Suppressor macrophage treated with lipopolysaccharide for 4 hours (primary cell): ENCODE data around the gene POLR2E.
"Not testable (repeated sequence)": the region's sequence is repeated elsewhere in the genome, so short reads cannot be mapped to it uniquely, and the experiment has no call there.

ENCODE experiments used
- DNase-seq: peaks from one replicate; pipeline ENCODE4 v3.0.0-alpha.2; 2020

POLR2E gene

DNA sequence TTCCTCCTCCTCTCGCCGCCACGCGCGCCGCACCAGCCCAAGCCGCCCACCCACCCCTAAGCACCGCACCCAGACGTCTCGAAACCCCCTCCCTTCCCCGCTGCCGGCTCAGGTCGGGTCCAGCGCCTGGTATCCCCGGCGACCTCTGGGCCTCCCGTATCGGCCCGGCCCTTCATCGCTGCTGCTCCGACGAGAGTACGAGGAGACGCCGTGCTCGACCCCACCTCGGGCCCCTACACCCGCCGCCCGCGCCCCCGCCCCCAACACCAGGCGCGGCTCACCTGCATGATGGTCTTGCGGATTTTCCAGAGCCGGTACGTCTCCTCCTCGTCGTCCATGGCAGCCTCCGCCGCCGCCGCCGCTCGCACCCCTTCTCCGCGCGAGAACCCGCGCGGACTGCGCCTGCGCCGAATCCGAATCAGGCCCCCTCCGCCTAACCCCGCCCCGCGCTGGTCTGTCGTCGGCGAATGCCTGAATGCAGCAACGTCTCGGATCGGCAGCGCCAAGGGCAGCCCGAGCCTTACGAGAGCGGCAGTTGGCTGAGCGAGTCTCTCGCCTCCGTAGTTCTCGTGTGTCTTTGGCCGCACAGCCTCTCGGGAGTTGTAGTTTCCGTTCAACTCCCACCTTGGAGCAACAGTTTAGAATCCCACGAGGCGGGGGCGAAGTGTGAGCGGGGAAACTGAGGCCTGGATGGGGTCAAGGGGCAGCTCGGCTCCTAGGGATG, at the start of gene POLR2E:
TSS of gene POLR2E (minus strand) at position 398 of the 724 bp plus-strand sequence. CDS start at position 338, 60 bp downstream.
- DNase-seq: peak; percentile 99

DNA sequence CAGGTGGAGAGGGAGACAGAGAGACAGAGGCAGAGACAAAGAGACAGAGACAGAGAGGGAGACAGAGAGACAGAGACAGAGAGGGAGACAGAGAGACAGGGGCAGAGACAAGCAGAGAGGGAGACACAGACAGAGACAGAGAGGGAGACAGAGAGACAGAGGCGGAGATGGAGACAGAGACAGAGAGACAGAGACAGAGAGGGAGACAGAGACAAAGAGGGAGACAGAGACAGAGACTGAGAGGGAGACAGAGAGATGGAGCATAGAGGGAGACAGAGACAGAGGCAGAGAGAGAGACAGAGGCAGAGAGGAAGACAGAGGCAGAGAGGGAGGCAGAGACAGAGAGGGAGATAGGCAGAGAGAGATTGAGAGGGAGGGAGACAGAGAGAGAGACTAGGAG, 49.6 kb upstream of the POLR2E start:
- DNase-seq: no peak

DNA sequence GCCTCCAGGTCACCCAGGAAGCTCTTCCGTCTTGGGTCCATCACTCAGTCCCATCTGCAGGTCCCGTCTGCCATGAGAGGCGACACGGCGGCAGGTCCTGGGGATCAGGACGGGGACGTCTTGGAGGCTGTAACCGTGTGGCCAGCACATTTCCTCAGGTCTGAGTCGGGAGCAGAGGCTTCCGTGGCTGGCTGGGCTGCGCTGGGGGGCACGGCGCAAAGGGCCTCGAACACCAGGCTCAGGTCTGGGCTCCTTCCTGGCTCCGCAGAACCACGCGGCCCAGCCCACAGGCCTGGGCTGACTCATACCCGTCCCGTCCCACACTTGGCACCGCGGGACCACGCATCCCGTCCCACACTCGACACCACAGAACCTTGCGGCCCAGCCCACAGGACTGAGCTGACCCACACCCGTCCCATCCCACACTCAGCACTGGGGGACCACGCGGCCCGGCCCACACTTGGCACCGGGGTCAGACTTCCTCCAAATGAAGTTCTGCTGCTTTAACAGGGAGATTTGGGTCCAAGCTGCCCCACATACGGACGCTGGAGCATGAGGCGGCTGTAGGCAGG, 48.7 kb upstream of the POLR2E start:
- no peak for DNase-seq

DNA sequence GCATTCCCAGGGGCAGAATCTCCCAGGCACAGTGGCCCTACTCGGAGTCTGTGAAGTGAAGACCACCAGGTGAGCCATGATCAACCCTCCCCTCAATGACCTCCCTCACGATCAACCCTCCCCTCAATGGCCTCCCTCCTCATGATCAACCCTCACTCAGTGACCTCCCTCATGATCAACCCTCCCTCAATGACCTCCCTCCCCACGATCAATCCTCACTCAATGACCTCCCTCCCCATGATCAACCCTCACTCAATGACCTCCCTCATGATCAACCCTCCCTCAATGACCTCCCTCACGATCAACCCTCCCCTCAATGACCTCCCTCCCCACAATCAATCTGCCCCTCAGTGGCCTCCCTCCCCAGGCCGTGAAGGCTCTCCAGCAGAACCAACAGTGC, 46.8 kb upstream of the POLR2E start:
- DNase-seq: no peak

GRCh38 chr19:1140272-1141027, 45.3 kb upstream of the POLR2E start:
- DNase-seq: no peak

DNA sequence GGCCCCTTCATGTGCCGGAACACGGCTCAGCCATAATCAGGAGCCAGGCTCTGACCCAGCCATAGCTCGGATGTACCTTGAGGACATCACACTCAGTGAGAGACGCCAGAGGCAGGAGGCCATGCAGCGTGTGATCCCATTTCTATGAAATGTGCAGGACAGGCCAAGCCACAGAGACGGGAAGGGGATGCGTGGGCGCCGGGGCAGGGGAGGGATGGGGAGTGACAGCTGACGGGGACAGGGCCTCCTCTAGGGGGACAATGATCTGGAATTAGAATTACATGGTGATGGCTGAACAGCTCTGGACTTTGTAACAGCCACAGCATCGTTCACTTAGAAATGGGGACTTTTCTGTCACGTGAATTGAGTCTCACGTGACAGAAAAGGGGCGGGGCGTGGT, 44.0 kb upstream of the POLR2E start:
- no peak for DNase-seq

DNA sequence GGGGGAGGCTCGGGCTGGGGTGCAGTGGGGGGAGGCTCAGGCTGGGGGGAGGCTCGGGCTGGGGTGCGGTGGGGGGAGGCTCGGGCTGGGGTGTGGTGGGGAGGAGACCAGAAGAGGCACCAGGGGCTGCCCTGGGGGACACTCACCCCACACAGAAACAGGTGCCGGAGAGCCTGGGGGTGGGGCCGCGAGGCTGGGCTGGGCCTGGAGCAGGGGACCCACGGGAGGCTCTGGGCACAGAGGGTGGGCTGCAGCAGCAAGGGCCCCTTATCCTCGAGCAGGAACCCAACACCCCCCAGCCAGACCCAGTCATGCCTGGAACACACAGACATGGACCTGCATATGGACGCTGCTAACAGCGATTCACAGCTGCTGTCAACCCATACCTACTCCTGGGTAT, 42.9 kb upstream of the POLR2E start:
- DNase-seq: no peak

GRCh38 chr19:1136621-1137317, 41.6 kb upstream of the POLR2E start:
- DNase-seq: no peak

DNA sequence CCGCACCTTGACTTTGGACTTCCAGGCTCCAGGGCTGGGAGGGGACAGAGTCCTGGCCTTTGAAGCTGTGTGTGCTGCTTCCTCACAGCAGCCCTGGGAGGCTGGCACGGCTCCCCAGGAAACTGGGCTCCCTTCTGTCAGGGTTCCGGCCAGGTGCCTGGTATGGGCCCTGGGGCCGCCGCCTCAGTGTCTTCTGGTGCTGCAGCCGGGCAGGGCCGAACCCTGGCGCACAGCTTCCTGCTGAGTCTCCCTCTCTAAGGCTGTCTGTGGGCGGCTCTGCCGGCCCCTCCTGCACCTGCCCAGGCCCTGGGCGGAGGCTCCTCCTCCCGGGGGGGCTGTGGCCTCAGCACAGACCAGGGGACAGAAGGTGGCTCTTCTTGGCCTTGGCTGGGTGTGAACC, 41.0 kb upstream of the POLR2E start:
- DNase-seq: no peak

DNA sequence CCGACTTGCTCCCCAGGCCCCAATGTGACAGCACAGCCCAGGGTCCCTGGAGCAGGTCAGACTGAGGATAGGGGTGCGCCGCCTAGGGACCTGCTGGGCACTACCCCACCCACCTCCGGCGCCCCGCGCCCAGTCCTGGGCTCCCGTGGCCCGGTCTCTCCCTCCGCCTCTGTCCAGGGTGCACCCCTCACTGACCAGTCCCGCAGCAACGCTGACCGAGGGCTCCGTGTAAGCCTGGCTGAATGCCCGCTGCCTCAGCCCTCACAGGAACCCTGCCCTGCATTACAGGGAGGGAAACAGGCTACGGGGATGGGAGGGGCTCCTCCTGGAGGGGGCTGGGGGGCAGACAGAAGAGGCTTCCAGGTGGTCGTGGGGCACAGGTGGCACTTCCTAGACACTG, 40.3 kb upstream of the POLR2E start:
- no peak for DNase-seq

DNA sequence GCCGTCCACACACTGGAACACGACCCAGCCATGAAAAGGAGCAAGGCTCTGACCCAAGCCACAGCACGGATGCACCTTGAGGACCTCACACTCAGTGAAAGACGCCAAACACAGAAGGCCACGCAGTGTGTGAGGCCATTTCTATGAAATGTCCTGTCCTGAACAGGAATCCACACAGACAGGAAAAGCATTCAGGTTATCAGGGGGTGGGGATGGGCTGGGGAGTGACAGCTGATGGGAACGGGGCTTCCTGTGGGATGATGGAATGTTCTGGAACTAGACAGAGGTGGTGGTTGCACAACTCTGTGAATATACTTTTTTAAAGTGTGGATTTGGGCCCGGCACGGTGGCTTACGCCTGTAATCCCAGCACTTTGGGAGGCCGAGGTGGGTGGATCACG, 39.3 kb upstream of the POLR2E start:
- no peak for DNase-seq

DNA sequence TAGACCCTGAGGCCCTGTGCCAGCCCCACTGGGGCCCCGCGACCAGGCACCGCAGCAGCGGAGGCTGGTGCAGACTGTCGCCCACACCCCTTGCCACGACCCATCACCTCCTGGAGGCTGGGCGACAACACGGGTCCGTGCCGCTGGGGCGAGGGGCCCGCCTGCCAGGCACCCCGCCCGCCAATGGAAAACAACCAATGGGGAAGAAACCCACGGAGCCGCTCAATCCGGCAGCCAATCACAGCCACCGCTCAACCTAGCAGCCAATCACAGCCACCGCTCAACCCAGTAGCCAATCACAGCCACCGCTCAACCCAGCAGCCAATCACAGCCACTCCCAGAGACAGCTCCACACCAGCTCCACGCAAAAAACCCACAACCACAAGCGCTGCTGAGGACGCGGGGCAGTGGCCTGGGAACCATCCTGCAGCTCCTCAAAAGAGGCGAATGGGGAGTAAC, 38.3 kb upstream of the POLR2E start:
- peak; percentile 46 for DNase-seq

- peak; percentile 58 for DNase-seq
These were observed 37.6 kb upstream of the POLR2E start for GRCh38 chr19:1132552-1133383.

GRCh38 chr19:1131718-1132551, 36.8 kb upstream of the POLR2E start:
- peak; percentile 99 for DNase-seq

GRCh38 chr19:1130771-1131717, 35.9 kb upstream of the POLR2E start:
- DNase-seq: peak; percentile 23

DNA sequence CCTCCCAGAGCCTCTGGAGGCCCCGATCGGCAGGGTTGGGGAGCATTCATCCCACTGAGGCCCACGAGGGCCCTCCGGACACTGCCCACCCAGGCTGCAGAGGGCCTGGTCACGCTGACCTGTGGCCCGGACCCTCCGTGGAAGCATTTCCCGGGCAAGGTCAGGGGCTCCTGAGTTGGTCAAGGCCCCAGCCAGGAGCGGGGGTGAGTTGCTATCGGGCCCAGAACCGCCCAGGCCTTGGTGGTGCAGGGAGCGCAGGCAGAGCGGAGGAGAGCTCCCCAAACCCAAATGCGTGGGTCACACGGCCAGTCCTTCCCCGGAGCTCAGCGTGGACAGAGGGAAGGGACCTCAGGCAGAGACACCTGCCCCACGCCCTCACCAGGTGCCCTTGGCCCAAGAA, 34.4 kb upstream of the POLR2E start:
- DNase-seq: no peak

DNA sequence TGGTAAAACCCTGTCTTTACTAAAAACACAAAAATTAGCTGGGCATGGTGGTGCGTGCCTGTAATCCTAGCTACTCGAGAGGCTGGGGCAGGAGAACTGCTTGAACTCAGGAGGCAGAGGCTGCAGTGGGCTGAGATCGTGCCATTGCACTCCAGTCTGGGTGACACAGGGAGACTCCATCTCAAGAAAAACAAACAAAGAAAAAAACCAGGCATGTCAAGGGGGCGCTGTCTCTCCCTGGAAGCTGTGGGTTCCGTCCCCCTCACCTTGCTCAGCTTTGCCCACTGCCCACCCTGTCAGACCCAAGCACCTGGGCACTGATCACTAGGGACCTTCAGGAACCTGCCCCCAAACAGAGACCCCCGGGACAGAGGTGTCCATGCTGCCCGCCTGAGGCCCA, 33.9 kb upstream of the POLR2E start:
- DNase-seq: not testable (repeated sequence)

DNA sequence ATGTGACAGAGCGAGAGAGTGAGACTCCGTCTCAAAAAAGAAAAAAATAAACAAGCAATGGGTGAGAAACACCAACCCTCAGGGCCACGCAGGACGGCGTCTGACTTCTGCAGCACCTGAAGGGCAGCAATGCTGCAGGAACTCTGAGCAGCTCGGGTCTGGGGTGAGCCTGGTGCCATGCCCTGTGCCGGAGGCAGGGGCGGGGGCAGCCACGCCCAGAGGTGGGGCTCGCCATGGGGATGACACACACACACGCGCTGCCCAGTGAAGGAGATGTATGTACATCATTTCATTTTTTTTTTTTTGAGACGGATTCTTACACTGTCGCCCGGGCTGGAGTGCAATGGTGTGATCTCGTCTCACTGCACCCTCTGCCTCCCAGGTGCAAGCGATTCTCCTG, 32.9 kb upstream of the POLR2E start:
- no peak for DNase-seq

DNA sequence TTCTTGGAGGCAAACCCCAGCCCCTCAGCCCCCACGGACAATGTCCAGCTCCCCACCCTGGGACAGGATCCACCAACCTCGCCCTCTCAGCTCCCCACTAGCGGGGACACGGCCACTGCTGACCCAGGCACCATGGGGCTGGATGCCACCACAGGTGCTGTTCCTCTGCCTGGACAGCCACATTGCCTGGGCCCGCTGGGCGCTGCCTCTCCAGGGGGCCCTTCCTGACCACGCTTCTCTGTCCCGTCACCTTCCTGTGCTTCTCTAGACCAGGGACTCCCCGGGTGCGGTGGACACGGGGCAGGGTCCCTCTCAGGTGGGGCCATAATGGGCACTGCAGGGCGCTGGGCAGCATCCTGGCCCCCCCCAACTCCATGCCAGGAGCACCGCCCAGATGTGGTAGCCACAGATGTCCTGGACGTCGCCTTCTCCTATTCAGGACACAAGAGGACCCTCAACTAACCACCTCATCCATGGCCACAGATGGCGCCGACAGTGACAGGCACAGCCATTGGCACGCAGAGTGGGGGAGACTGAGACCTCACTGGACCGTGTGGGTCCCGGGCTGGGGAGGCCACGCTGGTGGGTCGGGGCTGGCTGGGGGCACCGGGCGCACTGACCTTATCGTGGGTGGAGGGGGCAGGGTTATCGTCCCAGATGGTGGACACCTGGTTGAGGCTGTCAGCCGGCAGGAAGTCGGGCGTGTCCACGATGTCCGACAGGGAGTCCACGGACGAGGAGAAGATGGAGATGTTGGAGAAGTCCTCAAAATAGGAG, 32.0 kb upstream of the POLR2E start:
- no peak for DNase-seq
